ENCODE results near the gene CRADD. TPM values are rescaled to one million over a fixed set of nuclear protein-coding genes. Genes with fewer than 3 reads are reported as not detected.

CRADD gene
- total and polyA plus RNA-seq, 10 of the 15 experiments (the other 5 are each of a cell fraction or from before 2014, with no cell fraction given), result 7.6 to 15.5 (median 11.7) TPM

DNA sequence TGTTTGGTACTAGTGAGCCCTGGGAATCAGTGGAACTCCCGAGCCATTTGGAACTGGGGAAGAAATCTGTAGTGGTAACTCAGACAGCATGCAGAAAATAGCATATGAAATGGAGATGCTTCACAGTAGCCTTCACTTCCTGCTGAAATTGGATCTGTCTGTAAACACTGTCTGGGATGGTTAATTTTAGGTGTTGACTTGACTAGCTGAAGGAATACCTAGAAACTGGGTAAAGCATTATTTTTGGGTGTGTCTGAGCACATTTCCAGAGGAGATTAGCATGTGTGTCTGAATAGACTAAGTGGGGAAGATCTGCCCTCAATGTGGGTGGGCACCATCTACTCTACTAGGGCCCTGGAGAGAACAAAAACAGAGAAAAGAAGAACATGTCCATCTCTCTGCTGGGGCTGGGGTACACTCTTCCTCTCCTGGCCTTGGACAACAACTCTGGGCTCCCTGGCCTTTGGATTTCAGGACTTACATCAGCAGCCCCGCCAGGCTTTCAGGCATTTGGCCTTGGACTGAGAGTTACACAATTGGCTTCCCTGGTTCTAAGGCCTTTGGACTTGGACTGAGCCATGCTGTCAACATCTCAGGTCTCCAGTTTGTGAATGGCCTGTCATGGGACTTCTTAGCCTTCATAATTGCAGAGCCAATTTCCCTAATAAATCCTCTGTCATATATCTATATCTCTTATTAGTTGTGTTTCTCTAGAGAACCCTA is 14.0 kb upstream of the CRADD start:
- no peak overlapping the region for H3K4me3 ChIP-seq
- H3K9ac ChIP-seq (ENCODE audit: control insufficient read depth, insufficient read depth, low read length), result no peak overlapping the region
- FAIRE-seq (no peak), DNase-seq (ENCODE audit: low read depth, low spot score) (no peak), ATAC-seq (no peak)
- no peaks in the 10 kb centered on the region for H3K36me3 ChIP-seq (ENCODE audit: control insufficient read depth in 2 of 2, insufficient read depth in 2 of 2, low read length in 1 of 2)
- no peaks in the 10 kb centered on the region for H3K79me2 ChIP-seq (ENCODE audit: control insufficient read depth, insufficient read depth, low read length)
- no peak overlapping the region for H3K27ac ChIP-seq (ENCODE audit: control insufficient read depth, insufficient read depth)
- no TSS peak for BruUV-seq (replicated peaks)
- H3K9me3 ChIP-seq (replicated peaks; ENCODE audit: control insufficient read depth, insufficient read depth, low read length), result no peaks in the 10 kb centered on the region; the same call in 2 of the 3 replicates
- in situ Hi-C loops (cut with MboI) (no loop called here), intact Hi-C loops (cut with micrococcal nuclease; ENCODE audit: unreplicated experiment) (no loop called here)
- H4K20me1 ChIP-seq (ENCODE audit: control insufficient read depth, insufficient read depth), result no peaks in the 10 kb centered on the region
- H3K4me2 ChIP-seq (ENCODE audit: control insufficient read depth, insufficient read depth), result no peak overlapping the region
- CTCF ChIA-PET, result no interaction called here
- H3K4me1 ChIP-seq (ENCODE audit: control insufficient read depth, insufficient read depth, low read length), result no peaks in the 10 kb centered on the region
- POLR2A ChIA-PET, result no interaction called here
- no peak overlapping the region for H2AFZ ChIP-seq (ENCODE audit: control insufficient read depth, low read depth, low read length)
- RAD21 ChIA-PET (ENCODE audit: unreplicated experiment), result no interaction called here
- no peaks in the 10 kb centered on the region for H3K27me3 ChIP-seq (replicated peaks in 1 of 2; ENCODE audit: control insufficient read depth in 2 of 2, insufficient read depth in 2 of 2, low read length in 1 of 2)
- TF ChIP-seq, protein P1, sequence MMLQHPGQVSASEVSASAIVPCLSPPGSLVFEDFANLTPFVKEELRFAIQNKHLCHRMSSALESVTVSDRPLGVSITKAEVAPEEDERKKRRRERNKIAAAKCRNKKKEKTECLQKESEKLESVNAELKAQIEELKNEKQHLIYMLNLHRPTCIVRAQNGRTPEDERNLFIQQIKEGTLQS (IDR thresholded peaks at IDR 0.05; ENCODE audit: borderline replicate concordance, extremely low read depth, low read depth, low read length), result no peak
- TF ChIP-seq MEF2A (IDR thresholded peaks at IDR 0.05; ENCODE audit: insufficient read depth, low read depth, low read length), result no peak
- SMC1A ChIA-PET (ENCODE audit: uncharacterized antibody, unreplicated experiment), result no interaction called here
- WGBS (ENCODE audit: insufficient coverage, insufficient replicate concordance, low lambda C conversion rate, missing lambda C conversion rate), result 38% methylated on average over 2 of the region's 2 CpGs

DNA sequence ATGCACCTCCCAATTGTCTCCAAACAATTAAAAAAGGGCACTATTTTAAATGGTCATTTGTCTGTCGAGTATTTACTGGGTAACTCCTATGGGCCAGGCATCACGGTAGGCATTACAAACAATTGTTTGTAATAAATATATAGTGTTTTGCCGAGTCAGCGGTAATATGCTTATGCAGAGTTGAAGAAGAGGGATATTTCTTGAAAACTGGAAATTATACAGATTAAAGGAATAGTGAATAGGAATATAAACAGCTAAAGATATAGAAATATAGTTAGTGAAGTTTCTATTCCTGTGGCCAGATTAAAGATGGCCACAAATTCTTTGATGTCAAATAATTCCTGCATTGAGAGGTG is 13.5 kb upstream of the CRADD start:
- Histone ChIP-seq H3K9ac (ENCODE audit: control insufficient read depth, insufficient read depth, low read length) (no peak overlapping the region), H3K4me3 (no peak overlapping the region), H3K36me3 (ENCODE audit: control insufficient read depth in 2 of 2, insufficient read depth in 2 of 2, low read length in 1 of 2) (no peaks in the 10 kb centered on the region), H3K4me2 (ENCODE audit: control insufficient read depth, insufficient read depth) (no peak overlapping the region), H4K20me1 (ENCODE audit: control insufficient read depth, insufficient read depth) (no peaks in the 10 kb centered on the region), H2AFZ (ENCODE audit: control insufficient read depth, low read depth, low read length) (no peak overlapping the region), H3K27ac (ENCODE audit: control insufficient read depth, insufficient read depth) (no peak overlapping the region), H3K27me3 (replicated peaks in 1 of 2; ENCODE audit: control insufficient read depth in 2 of 2, insufficient read depth in 2 of 2, low read length in 1 of 2) (no peaks in the 10 kb centered on the region), H3K9me3 (replicated peaks; ENCODE audit: control insufficient read depth, insufficient read depth, low read length) (no peaks in the 10 kb centered on the region; the same call in 2 of the 3 replicates), H3K79me2 (ENCODE audit: control insufficient read depth, insufficient read depth, low read length) (no peaks in the 10 kb centered on the region), H3K4me1 (ENCODE audit: control insufficient read depth, insufficient read depth, low read length) (no peaks in the 10 kb centered on the region)
- DNase-seq (ENCODE audit: low read depth, low spot score) (no peak), FAIRE-seq (no peak), ATAC-seq (no peak)
- ChIA-PET SMC1A (ENCODE audit: uncharacterized antibody, unreplicated experiment) (no interaction called here), CTCF (no interaction called here), POLR2A (no interaction called here), RAD21 (ENCODE audit: unreplicated experiment) (no interaction called here)
- no TSS peak for BruUV-seq (replicated peaks)
- in situ Hi-C loops (cut with MboI) (no loop called here), intact Hi-C loops (cut with micrococcal nuclease; ENCODE audit: unreplicated experiment) (no loop called here)
- 47% methylated on average over 4 of the region's 4 CpGs for WGBS (ENCODE audit: insufficient coverage, insufficient replicate concordance, low lambda C conversion rate, missing lambda C conversion rate)
- TF ChIP-seq NR2F1 (conservative IDR thresholded peaks at IDR 0.05) (no peak), SMAD5 (IDR thresholded peaks at IDR 0.05; ENCODE audit: low read depth) (no peak)
- TF ChIP-seq, protein P2, sequence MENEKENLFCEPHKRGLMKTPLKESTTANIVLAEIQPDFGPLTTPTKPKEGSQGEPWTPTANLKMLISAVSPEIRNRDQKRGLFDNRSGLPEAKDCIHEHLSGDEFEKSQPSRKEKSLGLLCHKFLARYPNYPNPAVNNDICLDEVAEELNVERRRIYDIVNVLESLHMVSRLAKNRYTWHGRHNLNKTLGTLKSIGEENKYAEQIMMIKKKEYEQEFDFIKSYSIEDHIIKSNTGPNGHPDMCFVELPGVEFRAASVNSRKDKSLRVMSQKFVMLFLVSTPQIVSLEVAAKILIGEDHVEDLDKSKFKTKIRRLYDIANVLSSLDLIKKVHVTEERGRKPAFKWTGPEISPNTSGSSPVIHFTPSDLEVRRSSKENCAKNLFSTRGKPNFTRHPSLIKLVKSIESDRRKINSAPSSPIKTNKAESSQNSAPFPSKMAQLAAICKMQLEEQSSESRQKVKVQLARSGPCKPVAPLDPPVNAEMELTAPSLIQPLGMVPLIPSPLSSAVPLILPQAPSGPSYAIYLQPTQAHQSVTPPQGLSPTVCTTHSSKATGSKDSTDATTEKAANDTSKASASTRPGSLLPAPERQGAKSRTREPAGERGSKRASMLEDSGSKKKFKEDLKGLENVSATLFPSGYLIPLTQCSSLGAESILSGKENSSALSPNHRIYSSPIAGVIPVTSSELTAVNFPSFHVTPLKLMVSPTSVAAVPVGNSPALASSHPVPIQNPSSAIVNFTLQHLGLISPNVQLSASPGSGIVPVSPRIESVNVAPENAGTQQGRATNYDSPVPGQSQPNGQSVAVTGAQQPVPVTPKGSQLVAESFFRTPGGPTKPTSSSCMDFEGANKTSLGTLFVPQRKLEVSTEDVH (IDR thresholded peaks at IDR 0.05; ENCODE audit: low read depth, partially characterized antibody), result no peak
- TF ChIP-seq, protein P3, sequence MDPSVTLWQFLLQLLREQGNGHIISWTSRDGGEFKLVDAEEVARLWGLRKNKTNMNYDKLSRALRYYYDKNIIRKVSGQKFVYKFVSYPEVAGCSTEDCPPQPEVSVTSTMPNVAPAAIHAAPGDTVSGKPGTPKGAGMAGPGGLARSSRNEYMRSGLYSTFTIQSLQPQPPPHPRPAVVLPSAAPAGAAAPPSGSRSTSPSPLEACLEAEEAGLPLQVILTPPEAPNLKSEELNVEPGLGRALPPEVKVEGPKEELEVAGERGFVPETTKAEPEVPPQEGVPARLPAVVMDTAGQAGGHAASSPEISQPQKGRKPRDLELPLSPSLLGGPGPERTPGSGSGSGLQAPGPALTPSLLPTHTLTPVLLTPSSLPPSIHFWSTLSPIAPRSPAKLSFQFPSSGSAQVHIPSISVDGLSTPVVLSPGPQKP (IDR thresholded peaks at IDR 0.05; ENCODE audit: low read depth, low read length), result no peak

Measured in GM12878 (cell line).